Peyer's patch (tissue), 4 donors: Measurements from ENCODE around the gene IQGAP2. TPM values are rescaled to one million over a fixed set of nuclear protein-coding genes. Genes with fewer than 3 reads are reported as not detected.

ENCODE experiments used
- DNase-seq, 3 donors: peaks; one replicate each; pipeline ENCODE4 v3.0.0-alpha.2; 2017 to 2019
- H3K27ac ChIP-seq, 4 donors: fragments of 200-600 bp; sonication (generic); one replicate each; pipeline ENCODE4 v1.5.1; 2016 to 2019
- H3K27me3 ChIP-seq, 2 donors: fragments of 200-600 bp; sonication (generic); one replicate each; pipeline ENCODE4 v1.5.1; 2019
- H3K36me3 ChIP-seq, 3 donors: fragments of 200-600 bp; sonication (generic); one replicate each; pipeline ENCODE4 v1.5.1; 2016 to 2019
- H3K4me1 ChIP-seq, 4 donors: fragments of 200-600 bp; sonication (generic); one replicate each; pipeline ENCODE4 v1.5.1; 2016 to 2019
- H3K4me3 ChIP-seq, 4 donors: fragments of 200-600 bp; sonication (generic); 1 replicate in 3 of 4; 2 replicates in 1 of 4; pipeline ENCODE4 v1.5.1; 2016 to 2019; ENCODE audit warnings: mild to moderate bottlenecking in 1 of 4
- H3K9me3 ChIP-seq, 4 donors: fragments of 200-600 bp; sonication (generic); one replicate each; pipeline ENCODE4 v1.5.1; 2016 to 2019; ENCODE audit warnings: mild to moderate bottlenecking in 1 of 4
- CTCF ChIP-seq, 6 experiments: fragments of 450-650 bp in 4 of 6; fragments of 200-600 bp in 2 of 6; sonication (generic) in 1 of 6; IDR thresholded peaks; one replicate each; pipeline ENCODE4 v1.5.1; 2017 to 2019; ENCODE audit warnings: antibody characterized with exemption in 6 of 6, mild to moderate bottlenecking in 3 of 6, moderate library complexity in 1 of 6
- POLR2A ChIP-seq, 2 donors: fragments of 450-650 bp; IDR thresholded peaks; one replicate each; pipeline ENCODE4 v1.5.1; 2017; ENCODE audit warnings: antibody characterized with exemption in 2 of 2, mild to moderate bottlenecking in 2 of 2, moderate library complexity in 2 of 2
- total RNA-seq, 4 donors: library from RNA; depleted of rRNA; stranded (reverse); fragments of >200 nt; gene quantifications; one replicate each; pipeline ENCODE4 v1.1.0, GENCODE V29; 2016

The IQGAP2 gene
- total RNA-seq, 4 donors from 2014 or later = 58.6 to 110 (median 84.7) TPM

GRCh38 chr5:76552546-76552945 is 149.5 kb downstream of the IQGAP2 start:
- DNase-seq = no peak
- no peaks in the 10 kb centered on the region for H3K27me3 ChIP-seq
- no peaks in the 10 kb centered on the region for H3K36me3 ChIP-seq
- H3K9me3 ChIP-seq = no peaks in the 10 kb centered on the region
- H3K27ac ChIP-seq = no peak overlapping the region
- TF ChIP-seq CTCF (IDR thresholded peaks at IDR 0.05) (no peak), POLR2A (IDR thresholded peaks at IDR 0.05) (no peak)
- peaks cover 0 to 15% (median 2%) of the 10 kb centered on the region in 4 donors for H3K4me1 ChIP-seq
- no peak overlapping the region for H3K4me3 ChIP-seq

- Histone ChIP-seq H3K27me3 (no peaks in the 10 kb centered on the region), H3K4me1 (peaks cover 0 to 8% (median under 1%) of the 10 kb centered on the region in 4 donors), H3K36me3 (no peaks in the 10 kb centered on the region), H3K9me3 (no peaks in the 10 kb centered on the region), H3K4me3 (no peak overlapping the region), H3K27ac (no peak overlapping the region)
- TF ChIP-seq CTCF (IDR thresholded peaks at IDR 0.05) = no peak
- no peak for TF ChIP-seq POLR2A (IDR thresholded peaks at IDR 0.05)
- no peak for DNase-seq
Observed at GRCh38 chr5:76553251-76553650, 150.2 kb downstream of the IQGAP2 start.

- DNase-seq = no peak
- no peak overlapping the region for H3K4me3 ChIP-seq
- no peaks in the 10 kb centered on the region for H3K4me1 ChIP-seq
- H3K36me3 ChIP-seq = no peaks in the 10 kb centered on the region
- H3K27ac ChIP-seq = no peak overlapping the region
- no peaks in the 10 kb centered on the region for H3K27me3 ChIP-seq
- TF ChIP-seq CTCF (IDR thresholded peaks at IDR 0.05) = no peak
- no peak for TF ChIP-seq POLR2A (IDR thresholded peaks at IDR 0.05)
- H3K9me3 ChIP-seq = no peaks in the 10 kb centered on the region
Observed at GRCh38 chr5:76555114-76555513, 152.0 kb downstream of the IQGAP2 start.

- no peak for DNase-seq
- TF ChIP-seq CTCF (IDR thresholded peaks at IDR 0.05) = no peak
- no peak for TF ChIP-seq POLR2A (IDR thresholded peaks at IDR 0.05)
- H3K27me3 ChIP-seq = no peaks in the 10 kb centered on the region
- H3K36me3 ChIP-seq = no peaks in the 10 kb centered on the region
- H3K4me3 ChIP-seq = no peak overlapping the region
- no peak overlapping the region for H3K27ac ChIP-seq
- no peaks in the 10 kb centered on the region for H3K4me1 ChIP-seq
- no peaks in the 10 kb centered on the region for H3K9me3 ChIP-seq
Observed at GRCh38 chr5:76555717-76556116, 152.6 kb downstream of the IQGAP2 start.

GRCh38 chr5:76556511-76557221 is 153.6 kb downstream of the IQGAP2 start:
- no peaks in the 10 kb centered on the region for H3K27me3 ChIP-seq
- H3K9me3 ChIP-seq = no peaks in the 10 kb centered on the region
- no peak overlapping the region for H3K4me3 ChIP-seq
- H3K27ac ChIP-seq = no peak overlapping the region
- no peaks in the 10 kb centered on the region for H3K36me3 ChIP-seq
- no peak for DNase-seq
- TF ChIP-seq POLR2A (IDR thresholded peaks at IDR 0.05) = no peak
- no peak for TF ChIP-seq CTCF (IDR thresholded peaks at IDR 0.05)
- H3K4me1 ChIP-seq = no peaks in the 10 kb centered on the region
